H1 (cell line): ENCODE data around the gene PLCB4. TPM values are rescaled to one million over a fixed set of nuclear protein-coding genes. Genes with fewer than 3 reads are reported as not detected.

Source experiments
- ATF2 ChIP-seq: IDR thresholded peaks from 2 replicates; pipeline ENCODE4 v1.6.1; 2012; ENCODE audit warnings: low read length, inconsistent platforms
- BCL11A ChIP-seq, 2 experiments: IDR thresholded peaks; one replicate each; pipeline ENCODE4 v1.6.1; 2011; ENCODE audit warnings: low read depth in 2 of 2, low read length in 2 of 2, mild to moderate bottlenecking in 2 of 2
- FOSL1 ChIP-seq: IDR thresholded peaks from 2 replicates; pipeline ENCODE4 v1.6.1; 2011; ENCODE audit warnings: mild to moderate bottlenecking, low read depth, low read length, moderate library complexity; ENCODE audit not compliant: insufficient read depth
- HDAC2 ChIP-seq, 2 experiments: fragments of 300-600 bp in 1 of 2; sonication (generic) in 1 of 2; IDR thresholded peaks; 2 replicates each; pipeline ENCODE4 v1.6.1; 2011 to 2012; ENCODE audit warnings: low read depth in 2 of 2, low read length in 2 of 2, mild to moderate bottlenecking in 2 of 2, moderate library complexity in 2 of 2, borderline replicate concordance in 1 of 2, inconsistent platforms in 1 of 2
- RXRA ChIP-seq: IDR thresholded peaks from 2 replicates; pipeline ENCODE4 v1.6.1; 2011; ENCODE audit warnings: low read depth, mild to moderate bottlenecking, low read length, moderate library complexity; ENCODE audit not compliant: insufficient read depth
- SP2 ChIP-seq: IDR thresholded peaks from 2 replicates; pipeline ENCODE4 v1.6.1; 2012; ENCODE audit warnings: mild to moderate bottlenecking, low read length, inconsistent platforms
- SRF ChIP-seq: IDR thresholded peaks from 2 replicates; pipeline ENCODE4 v1.6.1; 2011; ENCODE audit warnings: mild to moderate bottlenecking, low read depth, low read length, moderate library complexity
- SUZ12 ChIP-seq: fragments of 200-600 bp; sonication (generic); IDR thresholded peaks from 2 replicates; pipeline ENCODE4 v1.6.1; 2012; ENCODE audit warnings: mild to moderate bottlenecking, inconsistent platforms, low read length, moderate library complexity, mixed read lengths
- polyA plus RNA-seq, 7 experiments: library from polyadenylated mRNA; depleted of rRNA in 3 of 7; stranded (reverse) in 5 of 7; unstranded in 2 of 7; fragments of >200 nt in 5 of 7; fragments of 200-250 nt in 2 of 7; gene quantifications; 1 replicate in 5 of 7; 2 replicates in 1 of 7; 4 replicates in 1 of 7; pipeline versions ENCODE4 v1.2.1 to v1.2.3, GENCODE V29; 2011 to 2013; ENCODE audit warnings: missing spikeins in 2 of 7, mixed read lengths in 2 of 7
- total RNA-seq: library from RNA; stranded (reverse); fragmentation: NEBNext Ultra II Directional; extraction: Animal tissue kit (Norgen Biotek cat#: 25700); gene quantifications from 2 replicates; pipeline ENCODE4 v1.2.1, GENCODE V29; 2021

PLCB4 gene
- total and polyA plus RNA-seq, 2 of the 8 experiments (the other 6 are each of a cell fraction or from before 2014, with no cell fraction given) = 3.2 to 14.1 TPM

GRCh38 chr20:9286501-9287461, 217.9 kb downstream of the PLCB4 start (continued):
- no peak for TF ChIP-seq FOSL1
- no peak for TF ChIP-seq SP2
- no peak for TF ChIP-seq RXRA
- no peak for TF ChIP-seq HDAC2 (IDR thresholded peaks at IDR 0.05; ENCODE audit: borderline replicate concordance in 1 of 2, low read depth in 2 of 2, low read length in 2 of 2)
- no peak for TF ChIP-seq BCL11A (IDR thresholded peaks at IDR 0.05; ENCODE audit: low read depth in 2 of 2, low read length in 2 of 2)
- no peak for TF ChIP-seq ATF2
- no peak for TF ChIP-seq SUZ12
- TF ChIP-seq SRF = no peak
